H1 (cell line): ENCODE results near the gene AKAP8. TPM values are rescaled to one million over a fixed set of nuclear protein-coding genes. Genes with fewer than 3 reads are reported as not detected.
A peak's percentile ranks its signal among the peaks of the same experiment; 100 is the strongest.

Experiments used
- ATF2 ChIP-seq: IDR thresholded peaks from 2 replicates; pipeline ENCODE4 v1.6.1; 2012; ENCODE audit warnings: low read length, inconsistent platforms
- BCL11A ChIP-seq, 2 experiments: IDR thresholded peaks; one replicate each; pipeline ENCODE4 v1.6.1; 2011; ENCODE audit warnings: low read depth in 2 of 2, low read length in 2 of 2, mild to moderate bottlenecking in 2 of 2
- RXRA ChIP-seq: IDR thresholded peaks from 2 replicates; pipeline ENCODE4 v1.6.1; 2011; ENCODE audit warnings: low read depth, mild to moderate bottlenecking, low read length, moderate library complexity; ENCODE audit not compliant: insufficient read depth
- SP4 ChIP-seq: IDR thresholded peaks from 2 replicates; pipeline ENCODE4 v1.6.1; 2012; ENCODE audit warnings: low read length, inconsistent platforms
- polyA plus RNA-seq, 7 experiments: library from polyadenylated mRNA; depleted of rRNA in 3 of 7; stranded (reverse) in 5 of 7; unstranded in 2 of 7; fragments of >200 nt in 5 of 7; fragments of 200-250 nt in 2 of 7; gene quantifications; 1 replicate in 5 of 7; 2 replicates in 1 of 7; 4 replicates in 1 of 7; pipeline versions ENCODE4 v1.2.1 to v1.2.3, GENCODE V29; 2011 to 2013; ENCODE audit warnings: missing spikeins in 2 of 7, mixed read lengths in 2 of 7
- total RNA-seq: library from RNA; stranded (reverse); fragmentation: NEBNext Ultra II Directional; extraction: Animal tissue kit (Norgen Biotek cat#: 25700); gene quantifications from 2 replicates; pipeline ENCODE4 v1.2.1, GENCODE V29; 2021

The AKAP8 gene
- total and polyA plus RNA-seq, 2 of the 8 experiments (the other 6 are each of a cell fraction or from before 2014, with no cell fraction given), result 17.0 to 41.0 TPM

GRCh38 chr19:15379083-15379998 lies at the start of gene AKAP8 (continued):
- TF ChIP-seq SP4 (peak; percentile 88), RXRA (no peak), ATF2 (peak; percentile 87; the same call in 1 of the 2 replicates), BCL11A (IDR thresholded peaks at IDR 0.05; ENCODE audit: low read depth in 2 of 2, low read length in 2 of 2) (no peak)
